RCC 7860 (cell line): ENCODE data around the gene ZFYVE26.
"Not testable (repeated sequence)": the region's sequence is repeated elsewhere in the genome, so short reads cannot be mapped to it uniquely, and the experiment has no call there.

Experiments used
- DNase-seq: peaks from one replicate; pipeline ENCODE4 v3.0.0-alpha.2; 2015; ENCODE audit warnings: low spot score
- FAIRE-seq: peaks from 2 replicates; lab custom pipeline; 2012; peaks lifted over from hg19 to GRCh38; lab: Jason Lieb, UNC

ZFYVE26 gene

GRCh38 chr14:67759916-67760315 is 56.5 kb downstream of the ZFYVE26 start:
- FAIRE-seq = no peak

GRCh38 chr14:67757175-67757574 is 59.2 kb downstream of the ZFYVE26 start:
- DNase-seq (no peak), FAIRE-seq (no peak)

More at GRCh38 chr14:67759916-67760315, 56.5 kb downstream of the ZFYVE26 start:
- DNase-seq = no peak

GRCh38 chr14:67756496-67756895 is 59.9 kb downstream of the ZFYVE26 start:
- DNase-seq (no peak), FAIRE-seq (no peak)

- no peak for DNase-seq
- FAIRE-seq = no peak
These were observed 66.9 kb downstream of the ZFYVE26 start for GRCh38 chr14:67749341-67750084.

GRCh38 chr14:67748312-67748711 is 68.1 kb downstream of the ZFYVE26 start:
- DNase-seq (no peak), FAIRE-seq (no peak)

- no peak for FAIRE-seq
These were observed 69.5 kb downstream of the ZFYVE26 start for GRCh38 chr14:67746927-67747326.

GRCh38 chr14:67744046-67744445 is 72.3 kb downstream of the ZFYVE26 start:
- FAIRE-seq (no peak), DNase-seq (no peak)

More at GRCh38 chr14:67746927-67747326, 69.5 kb downstream of the ZFYVE26 start:
- DNase-seq = no peak

GRCh38 chr14:67738740-67739504 is 77.5 kb downstream of the ZFYVE26 start:
- FAIRE-seq (peak; percentile 77), DNase-seq (peak; percentile 67)

- no peak for DNase-seq
- no peak for FAIRE-seq
These were observed 79.6 kb downstream of the ZFYVE26 start for GRCh38 chr14:67736771-67737170.

- DNase-seq = no peak
- no peak for FAIRE-seq
These were observed 80.8 kb downstream of the ZFYVE26 start for GRCh38 chr14:67735336-67736147.

- FAIRE-seq (no peak), DNase-seq (no peak)
These were observed 81.7 kb downstream of the ZFYVE26 start for GRCh38 chr14:67734675-67735074.

- no peak for DNase-seq
- FAIRE-seq = no peak
These were observed 82.8 kb downstream of the ZFYVE26 start for GRCh38 chr14:67733616-67734015.

GRCh38 chr14:67729072-67729885 is 87.1 kb downstream of the ZFYVE26 start:
- FAIRE-seq (no peak), DNase-seq (no peak)

- FAIRE-seq (no peak), DNase-seq (no peak)
These were observed 88.1 kb downstream of the ZFYVE26 start for GRCh38 chr14:67728258-67728657.

GRCh38 chr14:67727361-67727760 is 89.0 kb downstream of the ZFYVE26 start:
- FAIRE-seq (no peak), DNase-seq (no peak)

GRCh38 chr14:67725171-67725570 is 91.2 kb downstream of the ZFYVE26 start:
- no peak for DNase-seq
- no peak for FAIRE-seq

GRCh38 chr14:67722293-67722692 is 94.1 kb downstream of the ZFYVE26 start:
- DNase-seq (no peak), FAIRE-seq (no peak)

GRCh38 chr14:67721875-67722274 is 94.5 kb downstream of the ZFYVE26 start:
- FAIRE-seq (no peak), DNase-seq (no peak)

- FAIRE-seq (no peak), DNase-seq (no peak)
These were observed 96.5 kb downstream of the ZFYVE26 start for GRCh38 chr14:67719866-67720265.

- not testable (repeated sequence) for FAIRE-seq, DNase-seq
These were observed 97.0 kb downstream of the ZFYVE26 start for GRCh38 chr14:67719385-67719784.
